Activated effector memory CD4-positive, alpha-beta T cell treated with anti-CD3 and anti-CD28 coated beads, Interleukin-2, amount 50 U/mL, for 16 hours (primary cell): ENCODE data around the gene DBNL.
"Not testable (repeated sequence)": the region's sequence is repeated elsewhere in the genome, so short reads cannot be mapped to it uniquely, and the experiment has no call there.

Source experiments
- DNase-seq: peaks from one replicate; pipeline ENCODE4 v3.0.0-alpha.2; 2020

The DBNL gene

DNA sequence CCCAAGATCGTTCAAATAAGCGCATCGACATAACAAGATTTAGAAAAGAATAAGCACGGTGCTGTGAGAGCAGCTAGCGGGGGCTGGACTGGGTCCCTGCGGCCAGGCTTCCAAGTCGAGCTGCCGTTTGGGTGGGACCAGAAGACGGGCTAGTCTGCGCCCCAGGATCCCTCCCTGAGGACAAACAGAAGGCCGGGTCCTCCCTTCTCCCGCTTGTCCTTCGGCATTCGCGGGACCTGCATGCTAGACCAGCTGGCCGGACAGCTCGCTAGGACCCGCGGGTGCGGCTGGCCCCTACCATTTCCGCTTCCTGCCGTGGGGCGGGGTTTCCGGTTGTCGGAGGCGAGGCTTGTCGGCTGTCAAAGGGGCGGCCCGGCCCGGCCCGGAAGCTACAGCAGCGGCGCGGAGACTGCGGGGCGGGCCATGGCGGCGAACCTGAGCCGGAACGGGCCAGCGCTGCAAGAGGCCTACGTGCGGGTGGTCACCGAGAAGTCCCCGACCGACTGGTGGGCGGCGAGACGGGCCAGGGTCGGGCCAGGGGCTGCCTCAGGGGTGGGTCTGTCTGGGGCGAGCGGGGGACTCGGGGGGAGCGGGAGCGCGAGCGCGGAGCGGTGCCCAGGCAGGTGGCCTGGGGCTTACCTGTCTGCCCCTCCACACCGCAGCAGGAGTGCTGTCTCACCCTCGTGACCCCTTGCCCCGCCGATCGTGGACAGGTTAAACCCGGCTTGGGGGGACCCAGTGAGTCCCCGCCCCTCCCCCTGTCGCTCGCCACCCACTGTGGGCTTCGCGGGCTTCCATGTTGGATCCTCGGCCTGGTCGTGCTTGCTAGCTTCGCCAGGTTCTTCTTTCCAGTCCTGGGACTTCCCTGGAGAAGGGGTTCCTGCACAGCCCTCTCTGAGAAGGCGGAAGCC is at the start of gene DBNL:
Gene DBNL, plus strand, starts transcription at position 388 of the 911 bp plus-strand sequence. Its CDS starts 36 bp downstream, at position 424.
- DNase-seq: peak; percentile 98

DNA sequence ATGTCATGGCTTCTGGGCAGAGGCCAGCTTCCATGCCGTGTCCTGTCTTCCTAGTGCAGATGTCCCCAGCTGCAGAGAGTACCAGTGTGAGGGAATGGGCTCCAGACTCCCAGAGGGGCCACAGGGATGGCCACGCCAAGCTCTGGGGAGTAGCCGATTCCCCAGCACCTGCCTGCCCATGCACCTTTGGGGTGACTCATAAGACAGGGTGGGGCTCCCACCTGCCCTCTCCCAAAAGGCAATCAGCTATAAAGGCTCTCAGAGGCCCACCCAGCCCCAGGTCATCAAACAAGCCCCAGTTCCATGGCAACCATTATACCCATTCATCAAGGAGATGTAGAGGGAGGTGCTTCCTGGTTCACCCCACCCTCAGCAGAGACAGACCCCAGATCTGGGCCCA is 47.0 kb upstream of the DBNL start, which contains the start of gene SPDYE1:
Gene SPDYE1, plus strand, starts transcription at position 366 of the 400 bp plus-strand sequence. CDS start 2,053 bp downstream, outside the sequence.
- DNase-seq: not testable (repeated sequence)

DNA sequence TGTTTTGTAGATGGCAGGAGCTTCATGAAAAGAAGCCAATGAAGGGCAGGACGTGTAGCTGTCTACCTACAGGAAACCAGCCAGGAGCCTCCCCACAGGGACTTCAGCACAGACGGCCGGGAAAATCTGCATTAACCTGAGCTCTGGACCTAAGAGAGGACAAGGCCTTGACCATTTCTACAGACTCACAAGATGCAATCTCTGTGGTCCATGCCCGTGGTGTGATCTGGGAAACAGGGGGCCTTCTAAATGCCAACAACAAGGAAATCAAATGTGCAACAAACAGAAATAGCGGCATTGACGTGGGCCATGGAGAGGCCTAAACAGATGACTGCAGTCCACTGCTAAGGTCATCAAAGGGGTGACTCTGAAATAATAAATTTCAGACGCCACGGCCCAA is 32.4 kb upstream of the DBNL start:
- DNase-seq: not testable (repeated sequence)

DNA sequence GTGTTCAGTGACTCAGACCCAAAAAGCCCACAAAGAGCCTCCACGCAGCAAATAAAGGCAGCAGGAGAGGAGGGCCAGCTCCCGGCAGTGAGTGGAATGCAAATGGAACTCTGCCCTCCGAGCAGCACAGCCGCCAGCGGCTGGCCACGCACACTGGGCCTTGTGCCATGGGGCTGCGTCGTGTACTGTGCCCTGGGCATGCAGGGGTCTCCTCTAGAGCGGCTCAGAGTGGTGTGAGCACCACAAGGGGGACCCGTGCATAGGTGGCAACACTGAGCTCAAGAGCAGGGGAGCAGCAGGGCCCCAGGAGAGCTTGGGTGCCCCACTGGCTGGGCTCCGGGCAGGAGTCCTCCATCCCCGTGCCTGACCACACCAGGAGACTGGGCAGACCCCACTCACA is 29.4 kb upstream of the DBNL start:
- not testable (repeated sequence) for DNase-seq

DNA sequence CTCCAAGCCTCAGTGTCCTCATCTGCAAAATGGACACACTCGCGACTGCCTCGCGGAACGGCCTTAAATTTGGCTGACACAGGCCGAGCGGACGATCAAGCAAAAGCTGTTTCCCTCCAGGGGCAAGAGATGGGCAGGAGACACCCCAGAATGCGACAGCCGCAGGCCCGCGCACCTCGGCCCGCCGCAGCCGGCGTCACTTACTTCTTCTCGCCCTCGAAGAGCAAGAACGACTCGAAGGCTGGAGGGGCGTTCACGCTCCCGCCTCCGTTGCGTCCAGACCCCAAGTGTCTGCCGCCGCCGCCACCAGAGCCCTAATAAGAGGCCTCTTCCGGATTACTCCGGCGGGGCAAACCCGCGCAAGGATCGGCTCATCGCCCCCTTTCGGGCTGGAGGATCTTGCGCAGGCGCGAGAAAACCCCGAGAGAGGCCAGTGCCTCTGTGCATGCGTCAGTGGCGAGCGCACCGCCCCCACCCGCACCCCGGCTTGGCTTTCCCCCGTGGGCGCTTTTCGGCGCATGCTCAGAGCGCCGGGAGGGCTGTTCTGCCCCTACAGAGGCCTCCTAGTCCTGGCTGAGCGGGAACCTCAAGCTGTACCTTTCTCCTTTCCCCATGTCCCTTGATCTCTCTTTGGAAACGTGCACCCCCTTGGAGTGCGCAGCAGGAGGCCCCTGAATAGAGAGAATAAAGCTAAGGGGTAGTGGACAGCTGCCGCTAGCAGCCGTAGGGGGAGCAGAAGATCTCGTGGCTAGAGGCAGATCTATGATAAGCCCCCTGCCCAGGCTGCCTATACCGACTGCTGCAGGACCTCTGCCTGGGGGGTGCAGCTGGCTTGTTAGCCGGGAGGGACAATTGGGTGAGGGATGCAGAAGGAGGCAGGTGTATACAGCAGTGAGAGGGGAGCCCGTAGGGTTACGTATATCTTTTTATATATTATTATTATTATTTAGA is 25.4 kb upstream of the DBNL start:
- DNase-seq: peak; percentile 100

DNA sequence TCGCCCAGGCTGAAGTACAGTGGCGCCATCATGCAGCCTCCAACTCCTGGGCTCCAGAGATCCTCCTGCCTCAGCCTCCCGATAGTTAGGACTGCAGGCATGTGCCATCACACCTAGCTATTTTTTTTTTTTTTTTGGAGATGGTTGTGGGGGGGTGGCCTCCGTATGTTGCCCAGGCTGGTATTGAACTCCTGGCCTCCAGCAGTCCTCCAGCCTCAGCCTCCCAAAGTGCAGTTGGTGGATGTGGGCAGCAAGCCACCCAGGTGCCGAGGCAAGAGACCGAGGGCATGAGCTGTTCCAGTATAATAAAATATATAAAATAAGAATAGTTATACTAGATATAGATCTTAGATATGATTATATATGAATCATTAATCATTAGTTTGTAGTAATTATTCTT is 24.7 kb upstream of the DBNL start:
- not testable (repeated sequence) for DNase-seq

DNA sequence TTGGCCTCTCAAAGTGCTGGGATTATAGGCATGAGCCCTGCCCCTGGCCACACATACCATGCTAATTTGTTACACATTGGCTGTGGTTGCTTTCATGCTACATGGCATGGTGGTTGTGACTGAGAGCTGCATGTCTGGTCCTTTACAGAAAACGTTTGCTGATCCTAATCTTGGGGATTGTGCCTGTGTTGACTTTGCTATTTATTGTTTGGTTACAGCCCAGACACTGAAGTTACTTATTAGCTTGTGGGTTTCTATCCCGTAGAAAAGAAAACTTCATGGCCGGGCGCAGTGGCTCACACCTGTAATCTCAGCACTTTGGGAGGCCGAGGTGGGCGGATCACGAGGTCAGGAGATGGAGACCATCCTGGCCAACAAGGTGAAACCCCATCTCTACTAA is 22.4 kb upstream of the DBNL start:
- not testable (repeated sequence) for DNase-seq

DNA sequence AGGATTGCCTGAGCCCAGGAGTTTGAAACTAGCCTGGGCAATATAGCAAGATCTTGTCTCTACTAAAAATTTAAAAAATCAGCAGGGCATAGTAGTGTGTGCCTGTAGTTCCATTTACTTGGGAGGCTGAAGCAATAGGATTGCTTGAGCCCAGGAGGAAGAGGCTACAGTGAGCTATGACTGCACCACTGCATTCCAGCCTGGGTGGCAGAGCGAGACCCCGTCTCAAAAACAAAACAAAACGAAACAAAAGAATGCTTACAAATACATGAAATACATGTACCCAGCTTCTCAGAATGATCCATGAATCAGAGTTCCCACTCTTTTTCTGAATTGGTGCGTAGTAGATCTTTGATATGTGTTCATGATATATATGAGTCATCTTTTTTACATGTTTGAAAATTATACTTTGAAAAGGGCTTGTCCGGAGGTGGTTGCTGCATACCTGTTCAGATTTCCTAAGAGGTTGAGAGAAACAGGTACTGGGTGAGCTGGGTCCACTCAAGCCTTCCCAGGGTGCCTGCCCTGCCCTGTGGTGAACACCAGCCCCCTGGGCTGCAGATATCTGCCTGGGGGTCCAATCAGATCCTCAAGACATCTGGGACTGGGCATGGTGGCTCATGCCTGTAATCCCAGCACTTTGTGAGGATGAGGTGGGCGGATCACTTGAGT is 21.6 kb upstream of the DBNL start:
- not testable (repeated sequence) for DNase-seq

DNA sequence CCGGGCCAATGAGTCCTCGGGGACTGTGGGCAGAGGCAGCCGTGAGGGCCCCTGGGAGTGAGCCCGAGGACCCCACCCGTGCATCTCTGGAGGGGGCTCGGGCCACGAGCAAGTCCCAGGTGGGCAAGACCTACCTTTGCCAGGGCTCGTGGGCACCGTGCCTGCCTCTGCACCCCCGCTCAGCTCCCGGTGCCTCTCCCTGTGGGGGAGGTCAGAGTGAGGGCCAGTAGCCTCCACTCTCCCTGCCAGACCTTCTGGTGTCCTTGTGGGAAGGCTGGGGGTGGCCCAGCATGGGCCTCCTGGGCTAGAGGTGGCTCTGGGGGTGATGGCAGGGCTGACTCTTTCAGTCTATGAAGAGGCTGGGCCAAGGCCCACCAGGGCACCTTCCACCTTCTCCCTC is 15.1 kb upstream of the DBNL start:
- not testable (repeated sequence) for DNase-seq

DNA sequence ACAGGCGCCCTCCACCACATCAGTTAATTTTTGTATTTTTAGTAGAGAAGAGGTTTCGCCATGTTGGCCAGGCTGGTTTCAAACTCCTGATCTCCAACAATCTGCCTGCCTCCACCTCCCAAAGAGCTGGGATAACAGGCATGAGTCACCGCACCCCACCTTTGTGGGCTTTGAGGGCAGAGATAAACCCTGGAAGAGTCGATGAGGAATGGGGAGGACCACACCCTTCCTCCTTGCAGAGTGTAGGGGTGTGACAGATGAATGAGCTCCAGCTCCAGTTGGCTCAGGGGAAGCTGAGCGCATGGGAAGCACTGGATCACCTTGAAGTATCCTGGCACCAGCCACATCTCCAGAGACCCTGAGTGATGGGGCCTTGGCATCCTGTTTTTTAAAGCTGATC is 14.5 kb upstream of the DBNL start:
- not testable (repeated sequence) for DNase-seq

DNA sequence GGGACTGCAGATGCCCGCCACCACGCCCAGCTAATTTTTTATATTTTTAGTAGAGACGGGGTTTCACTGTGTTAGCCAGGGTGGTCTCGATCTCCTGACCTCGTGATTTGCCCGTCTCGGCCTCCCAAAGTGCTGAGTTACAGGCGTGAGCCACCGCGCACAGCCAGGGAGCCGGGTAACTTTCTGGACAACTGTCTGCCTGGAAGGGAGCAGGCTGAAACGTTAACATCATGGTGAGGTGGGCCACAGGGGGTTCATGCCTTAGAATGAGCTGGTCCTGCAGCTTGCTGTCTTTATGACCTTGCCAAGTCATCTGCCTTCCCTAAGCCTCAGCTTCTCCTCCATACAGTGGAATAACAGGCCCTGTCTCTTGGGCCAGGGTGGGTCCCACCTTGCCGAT is 13.2 kb upstream of the DBNL start:
- DNase-seq: peak; percentile 28

DNA sequence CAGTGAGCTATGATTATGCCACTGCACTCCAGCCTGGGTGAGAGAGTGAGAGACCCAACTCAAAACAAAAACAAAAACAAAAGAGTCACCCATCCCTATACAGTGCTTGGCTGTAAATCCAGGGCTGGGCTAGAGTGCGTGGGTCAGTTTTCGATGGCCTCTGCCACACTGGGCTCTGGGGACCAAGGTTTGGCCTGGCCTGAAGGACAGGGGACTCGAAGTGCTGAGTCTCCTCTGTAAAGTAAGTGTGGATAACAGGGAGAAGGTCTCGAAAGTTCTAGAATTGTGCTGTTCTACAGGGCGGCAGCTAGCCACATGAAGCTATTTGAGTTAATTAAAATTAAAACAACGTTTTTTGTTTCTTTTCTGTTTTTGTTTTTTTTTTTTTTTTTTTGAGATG is 12.5 kb upstream of the DBNL start:
- DNase-seq: peak; percentile 37

DNA sequence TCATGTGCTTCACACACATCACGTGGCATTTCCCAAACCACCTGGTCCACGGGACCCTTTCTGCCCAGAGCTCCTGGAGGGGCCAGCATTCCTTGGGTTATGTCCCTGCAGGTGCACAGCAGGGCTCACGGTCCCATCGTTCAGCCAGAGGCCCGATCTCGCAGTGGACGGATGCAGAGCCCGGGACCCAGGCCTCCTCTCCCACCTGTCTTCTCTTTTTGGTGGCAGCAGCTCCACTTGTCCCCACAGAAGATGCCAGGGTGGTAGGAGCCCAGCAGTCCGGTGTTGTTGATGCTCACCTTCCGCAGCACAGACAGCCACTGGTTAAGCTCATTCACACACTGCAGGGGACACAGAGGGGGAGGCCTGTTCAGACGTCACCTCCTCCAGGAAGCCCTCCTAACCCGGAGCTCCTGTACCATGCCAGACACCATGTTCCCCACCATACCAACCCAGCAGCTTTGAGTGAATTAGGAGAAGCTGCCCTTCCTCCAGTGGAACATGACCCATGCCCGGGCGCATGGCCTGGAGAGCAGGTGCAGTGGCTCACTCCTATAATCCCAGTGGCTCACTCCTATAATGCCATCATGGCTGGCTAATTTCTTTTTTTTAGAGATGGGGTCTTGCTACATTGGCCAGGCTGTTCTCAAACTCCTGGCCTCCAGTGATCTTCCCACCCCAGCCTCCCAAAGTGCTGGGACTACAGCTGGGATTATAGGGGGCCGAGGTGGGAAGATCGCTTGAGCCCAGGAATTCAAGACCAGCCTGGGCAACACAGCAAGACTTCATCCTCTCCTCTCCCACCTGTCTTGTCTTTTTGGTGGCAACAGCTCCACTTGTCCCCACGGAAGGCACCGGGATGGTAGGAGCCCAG is 10.3 kb upstream of the DBNL start:
- DNase-seq: peak; percentile 37

DNA sequence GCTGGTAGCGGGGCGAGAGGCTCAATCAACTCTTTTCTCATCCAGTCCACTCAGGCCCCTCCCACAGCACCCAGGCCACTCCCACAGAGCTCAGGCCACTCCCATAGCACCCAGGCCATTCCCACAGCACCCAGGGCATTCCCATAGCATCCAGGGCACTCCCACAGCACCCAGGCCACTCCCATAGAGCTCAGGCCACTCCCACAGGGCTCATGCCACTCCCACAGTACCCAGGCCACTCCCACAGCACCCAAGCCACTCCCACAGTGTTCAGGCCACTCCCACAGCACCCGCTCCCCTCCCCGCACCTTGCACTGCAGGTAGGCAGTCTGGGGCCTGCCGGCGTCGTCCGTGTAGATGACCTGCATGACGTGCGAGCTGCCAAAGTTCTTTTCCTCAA is 8.1 kb upstream of the DBNL start:
- DNase-seq: peak; percentile 71

DNA sequence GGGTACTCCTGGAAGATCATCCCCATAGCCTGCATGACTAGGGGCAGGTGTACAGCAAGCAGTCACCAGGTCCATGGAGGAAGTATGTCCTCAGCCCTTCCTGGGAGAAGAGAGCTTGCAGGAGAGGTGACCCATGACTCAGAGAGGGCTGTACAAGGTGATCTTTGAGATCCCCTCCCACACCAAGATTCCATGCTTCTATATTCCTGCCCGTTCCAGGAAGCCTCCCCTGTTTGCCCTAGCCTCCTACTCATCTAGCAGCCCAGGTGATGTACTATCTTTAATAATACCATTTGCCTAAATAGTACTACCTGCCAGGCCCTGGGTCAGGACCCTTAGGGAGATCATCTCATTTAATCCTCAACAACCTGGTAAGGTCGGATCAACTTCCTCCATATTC is 6.6 kb upstream of the DBNL start:
- DNase-seq: not testable (repeated sequence)

DNA sequence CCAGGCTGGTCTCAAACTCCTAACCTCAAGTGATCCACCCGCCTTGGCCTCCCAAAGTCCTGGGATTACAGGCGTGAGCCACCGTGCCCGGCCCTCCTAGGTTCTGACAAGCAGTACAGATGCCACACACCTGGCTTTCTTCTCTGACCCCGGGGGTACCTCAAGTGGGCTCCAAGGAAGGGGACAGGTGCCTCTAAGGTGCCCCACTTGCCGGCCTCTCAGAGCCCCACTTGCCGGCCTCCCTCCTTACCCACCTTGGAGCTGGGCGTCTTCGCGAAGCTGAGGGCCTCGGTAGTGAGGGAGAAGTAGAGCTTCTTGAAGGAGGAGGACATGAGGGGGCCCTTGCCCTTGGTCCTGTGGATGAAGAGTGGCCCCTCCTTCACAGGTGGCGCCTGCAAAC is 5.9 kb upstream of the DBNL start:
- not testable (repeated sequence) for DNase-seq

DNA sequence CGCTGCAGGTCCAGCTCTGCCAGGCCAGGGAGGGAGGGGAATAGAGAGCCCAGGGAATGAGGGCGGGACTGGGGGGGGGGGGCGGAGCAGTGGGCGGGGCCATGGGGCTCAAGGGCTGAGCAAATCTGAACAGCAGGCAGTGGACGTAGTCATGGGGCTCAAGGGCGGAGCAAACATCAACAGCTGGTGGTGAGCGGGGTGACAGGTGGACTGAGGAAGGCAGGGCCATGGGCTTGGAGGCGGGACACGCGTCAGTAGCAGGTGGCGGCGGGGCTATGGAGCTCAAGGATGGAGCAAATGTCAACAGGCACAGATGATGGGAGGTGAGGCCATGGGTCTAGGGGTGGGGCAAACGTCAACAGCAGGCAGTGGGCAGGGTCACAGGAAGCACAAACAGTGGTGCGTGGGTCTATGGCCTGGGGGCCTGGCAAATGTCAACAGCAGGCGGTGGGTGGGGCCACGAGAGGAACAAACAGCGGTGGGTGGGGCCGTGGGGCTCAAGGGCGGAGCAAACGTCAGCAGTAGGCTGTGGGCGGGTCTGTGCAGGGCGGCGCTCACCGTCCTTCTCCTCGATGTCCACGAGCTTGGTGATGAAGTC is 5.4 kb upstream of the DBNL start:
- DNase-seq: peak; percentile 90

DNA sequence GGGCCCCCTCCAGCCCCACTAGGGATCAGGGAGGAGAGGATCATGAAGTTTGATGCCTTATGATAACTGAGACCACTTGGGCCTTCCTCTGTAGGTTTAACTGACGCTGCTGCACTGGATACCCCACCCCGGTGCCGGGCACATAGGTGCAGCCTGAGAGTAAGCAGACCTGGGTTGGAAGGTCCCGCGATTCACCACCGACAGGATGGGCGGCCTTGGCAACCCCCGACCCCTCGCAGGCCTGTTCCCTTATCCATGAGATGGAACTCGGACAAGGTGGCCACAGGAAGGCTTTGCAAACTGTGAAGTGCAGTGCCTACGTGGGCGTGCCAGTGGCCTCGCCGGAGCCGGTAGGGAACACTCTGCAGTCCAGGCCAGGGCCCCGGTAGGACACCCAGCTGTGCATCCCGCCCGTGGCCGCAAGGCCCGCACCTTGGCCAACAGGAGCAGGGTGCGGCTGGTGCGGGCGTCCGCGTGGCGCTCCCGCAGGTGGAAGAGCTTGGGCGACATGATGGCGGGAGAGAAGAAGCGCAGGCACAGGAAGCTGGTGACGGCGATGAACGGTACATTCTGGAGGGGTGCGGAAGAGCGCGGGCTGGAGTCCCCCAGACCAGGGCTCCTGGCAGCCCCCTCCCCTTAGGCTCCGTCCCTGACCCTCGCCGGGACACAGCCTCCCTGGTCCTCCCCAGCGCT is 4.6 kb upstream of the DBNL start:
- DNase-seq: not testable (repeated sequence)

DNA sequence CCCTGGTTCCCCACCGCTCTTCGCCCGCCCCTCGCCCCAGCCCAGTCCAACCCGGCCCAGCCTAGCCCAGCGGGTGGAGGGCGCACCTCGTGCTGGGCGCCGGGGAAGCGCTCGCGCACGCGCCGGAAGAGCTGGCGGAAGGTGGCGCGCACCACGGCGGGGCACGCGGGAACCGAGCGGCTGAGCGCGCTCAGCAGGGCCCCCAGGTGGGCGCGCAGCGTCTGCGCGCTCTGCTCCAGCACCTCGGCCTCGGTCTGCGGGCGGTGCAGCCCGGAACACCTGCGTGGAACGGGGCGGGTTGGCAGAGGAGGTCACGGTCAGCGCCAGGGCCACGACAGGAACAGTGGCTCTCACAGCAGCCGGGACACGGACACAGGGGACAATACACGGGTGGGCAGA is 4.0 kb upstream of the DBNL start:
- DNase-seq: peak; percentile 87

DNA sequence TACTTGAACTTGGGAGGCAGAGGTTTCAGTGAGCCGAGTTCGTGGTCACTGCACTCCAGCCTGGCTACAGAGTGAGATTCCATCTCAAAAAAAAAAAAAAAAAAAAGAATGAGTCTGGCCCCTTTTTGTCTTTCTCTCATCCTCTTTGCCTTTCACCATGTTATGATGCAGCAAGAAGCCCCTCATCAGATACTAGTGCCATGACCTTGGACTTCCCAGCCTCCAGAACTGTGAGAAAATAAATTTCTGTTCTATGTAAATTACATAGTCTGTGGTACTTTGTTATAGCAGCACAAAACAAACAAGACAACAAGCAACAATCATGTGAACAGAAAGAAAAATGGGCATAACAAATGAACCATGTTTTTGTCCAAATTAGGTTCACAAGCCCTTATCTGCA is 2.3 kb upstream of the DBNL start:
- no peak for DNase-seq

DNA sequence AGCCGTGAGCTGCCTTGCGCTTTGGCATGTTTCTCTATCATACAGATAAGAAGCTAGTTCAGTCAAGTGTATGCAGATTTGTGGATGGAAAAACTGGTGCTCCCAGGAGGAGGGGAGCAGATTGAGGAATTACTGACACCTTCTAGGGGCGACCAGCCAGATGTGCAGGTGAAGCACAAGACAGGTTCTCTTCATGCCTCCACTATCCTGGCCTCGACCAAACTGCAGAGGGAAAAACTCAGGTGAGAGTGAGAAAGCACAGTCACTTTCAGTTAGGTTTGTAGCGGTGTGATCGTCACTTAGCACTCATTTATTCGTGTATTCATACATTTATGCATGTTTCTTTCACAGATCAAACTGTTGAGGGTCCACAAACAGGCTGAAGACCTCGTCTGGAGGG is 600 bp upstream of the DBNL start:
- DNase-seq: no peak
